H1 (cell line): Measurements from ENCODE around the gene FUT6. TPM values are rescaled to one million over a fixed set of nuclear protein-coding genes. Genes with fewer than 3 reads are reported as not detected.

ENCODE experiments used
- BACH1 ChIP-seq: IDR thresholded peaks from 2 replicates; pipeline ENCODE4 v1.6.1; 2012; ENCODE audit warnings: low read length, improper control_type of control experiment
- CTBP2 ChIP-seq: IDR thresholded peaks from 2 replicates; pipeline ENCODE4 v1.7.0; 2011; ENCODE audit warnings: borderline replicate concordance, mild to moderate bottlenecking, moderate library complexity, mixed read lengths, low read length; ENCODE audit not compliant: insufficient read depth, insufficient read length
- EGR1 ChIP-seq: IDR thresholded peaks from 2 replicates; pipeline ENCODE4 v1.6.1; 2011; ENCODE audit warnings: low read depth, low read length, borderline replicate concordance
- EP300 ChIP-seq, 2 experiments: IDR thresholded peaks; 1 replicate in 1 of 2; 2 replicates in 1 of 2; pipeline ENCODE4 v1.6.1; 2011 to 2012; ENCODE audit warnings: low read depth in 2 of 2, low read length in 2 of 2, mild to moderate bottlenecking in 2 of 2, borderline replicate concordance in 1 of 2, inconsistent platforms in 1 of 2, moderate library complexity in 1 of 2
- EZH2 ChIP-seq: fragments of 200-600 bp; sonication (generic); IDR thresholded peaks from 2 replicates; pipeline ENCODE4 v1.7.1; 2012; ENCODE audit warnings: low read depth, mild to moderate bottlenecking, moderate library complexity, low read length, inconsistent platforms; ENCODE audit not compliant: severe bottlenecking
- KDM4A ChIP-seq: IDR thresholded peaks from one replicate; pipeline ENCODE4 v1.7.1; 2012; ENCODE audit warnings: low read depth, mild to moderate bottlenecking, moderate library complexity, low read length, inconsistent platforms; ENCODE audit not compliant: severe bottlenecking
- NANOG ChIP-seq: IDR thresholded peaks from 2 replicates; pipeline ENCODE4 v1.6.1; 2011; ENCODE audit warnings: low read length, low read depth, mild to moderate bottlenecking, inconsistent platforms; ENCODE audit not compliant: insufficient read depth, poor library complexity, severe bottlenecking
- RBBP5 ChIP-seq: IDR thresholded peaks from 2 replicates; pipeline ENCODE4 v1.7.1; 2012; ENCODE audit warnings: low read depth, mild to moderate bottlenecking, inconsistent platforms, low read length, moderate library complexity, borderline replicate concordance
- RFX5 ChIP-seq: IDR thresholded peaks from 2 replicates; pipeline ENCODE4 v1.6.1; 2011; ENCODE audit warnings: low read depth, low read length, improper control_type of control experiment, borderline replicate concordance
- RXRA ChIP-seq: IDR thresholded peaks from 2 replicates; pipeline ENCODE4 v1.6.1; 2011; ENCODE audit warnings: low read depth, mild to moderate bottlenecking, low read length, moderate library complexity; ENCODE audit not compliant: insufficient read depth
- SIN3A ChIP-seq, 2 experiments: IDR thresholded peaks in 1 of 2; conservative IDR thresholded peaks in 1 of 2; 2 replicates each; pipeline ENCODE4 v1.6.1; 2011 to 2012; ENCODE audit warnings: low read length in 2 of 2, improper control_type of control experiment in 1 of 2, low read depth in 1 of 2, mild to moderate bottlenecking in 1 of 2
- SP1 ChIP-seq: IDR thresholded peaks from 2 replicates; pipeline ENCODE4 v1.6.1; 2011; ENCODE audit warnings: low read depth, low read length
- SP2 ChIP-seq: IDR thresholded peaks from 2 replicates; pipeline ENCODE4 v1.6.1; 2012; ENCODE audit warnings: mild to moderate bottlenecking, low read length, inconsistent platforms
- SRF ChIP-seq: IDR thresholded peaks from 2 replicates; pipeline ENCODE4 v1.6.1; 2011; ENCODE audit warnings: mild to moderate bottlenecking, low read depth, low read length, moderate library complexity
- TAF1 ChIP-seq: IDR thresholded peaks from 2 replicates; pipeline ENCODE4 v1.6.1; 2011; ENCODE audit warnings: mild to moderate bottlenecking, low read depth, low read length
- TAF7 ChIP-seq: optimal IDR thresholded peaks from 2 replicates; pipeline ENCODE3; 2011; ENCODE audit warnings: low read depth, mild to moderate bottlenecking, inconsistent platforms, low read length, moderate library complexity, borderline replicate concordance
- TBP ChIP-seq: IDR thresholded peaks from 2 replicates; pipeline ENCODE4 v1.6.1; 2011; ENCODE audit warnings: low read depth, low read length, improper control_type of control experiment
- TCF12 ChIP-seq: IDR thresholded peaks from 2 replicates; pipeline ENCODE4 v1.6.1; 2011; ENCODE audit warnings: low read depth, mild to moderate bottlenecking, low read length
- ZNF274 ChIP-seq: IDR thresholded peaks from 2 replicates; pipeline ENCODE4 v1.7.0; 2012; ENCODE audit warnings: low read length, borderline replicate concordance; ENCODE audit errors: extremely low read depth
- polyA plus RNA-seq, 7 experiments: library from polyadenylated mRNA; depleted of rRNA in 3 of 7; stranded (reverse) in 5 of 7; unstranded in 2 of 7; fragments of >200 nt in 5 of 7; fragments of 200-250 nt in 2 of 7; gene quantifications; 1 replicate in 5 of 7; 2 replicates in 1 of 7; 4 replicates in 1 of 7; pipeline versions ENCODE4 v1.2.1 to v1.2.3, GENCODE V29; 2011 to 2013; ENCODE audit warnings: missing spikeins in 2 of 7, mixed read lengths in 2 of 7
- total RNA-seq: library from RNA; stranded (reverse); fragmentation: NEBNext Ultra II Directional; extraction: Animal tissue kit (Norgen Biotek cat#: 25700); gene quantifications from 2 replicates; pipeline ENCODE4 v1.2.1, GENCODE V29; 2021
- TF ChIP-seq, protein P1 (sequence below), 3 experiments: IDR thresholded peaks; 1 replicate in 2 of 3; 2 replicates in 1 of 3; pipeline versions ENCODE4 v1.5.1 to v1.6.1; 2011; ENCODE audit warnings: low read length in 3 of 3, mild to moderate bottlenecking in 3 of 3, inconsistent platforms in 2 of 3, low read depth in 1 of 3, moderate library complexity in 1 of 3; ENCODE audit not compliant: insufficient read depth in 1 of 3; ENCODE audit errors: control extremely low read depth in 1 of 3

Gene FUT6
- total and polyA plus RNA-seq, 2 of the 8 experiments (the other 6 are each of a cell fraction or from before 2014, with no cell fraction given): not detected

DNA sequence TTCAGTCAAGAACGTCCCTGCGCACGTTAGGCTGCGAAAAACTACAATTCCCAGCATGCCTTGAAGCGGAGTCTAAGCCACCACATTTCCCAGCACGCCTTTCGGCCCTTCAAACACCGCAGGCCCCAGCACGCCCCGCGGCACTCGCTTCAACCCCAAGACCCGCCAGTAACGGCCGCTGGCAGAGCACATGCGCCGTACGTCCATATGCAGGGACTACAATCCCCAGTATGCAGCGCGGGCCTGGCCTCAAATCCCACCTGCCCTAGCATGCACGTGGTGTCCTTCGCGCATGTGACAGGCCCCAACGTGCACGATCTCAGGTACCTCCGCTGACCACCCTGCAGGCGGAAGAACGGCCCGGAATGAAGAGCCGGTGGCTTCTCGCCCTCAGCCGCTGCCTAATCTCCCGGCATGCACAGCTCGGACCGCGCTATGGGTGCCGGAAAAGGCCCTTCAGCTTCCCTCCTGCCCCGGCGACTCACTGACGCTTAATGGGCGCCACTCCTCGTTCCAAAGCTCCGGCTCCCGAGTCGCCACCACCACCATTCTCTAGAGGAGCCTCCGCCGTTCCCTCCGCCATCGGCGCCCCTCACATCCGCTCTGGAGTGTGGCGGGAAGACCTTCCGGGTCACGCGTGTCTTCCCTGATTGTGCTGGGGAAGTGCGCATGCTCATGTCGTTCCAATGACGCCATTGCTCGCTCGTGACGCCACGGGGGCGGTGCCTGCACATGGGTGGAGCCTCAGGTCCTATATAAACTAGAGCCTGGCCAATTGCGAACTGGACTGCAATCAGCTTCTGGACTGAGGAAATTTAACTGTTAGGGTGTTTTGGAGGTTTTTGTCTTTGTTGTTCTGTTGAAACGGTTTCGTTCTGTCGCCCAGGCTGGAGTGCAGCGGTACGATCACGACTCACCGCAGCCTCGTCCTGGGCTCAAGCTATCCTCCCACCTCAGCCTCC lies 48.7 kb downstream of the FUT6 start, which contains the start of gene DUS3L (continued):
- TF ChIP-seq CTBP2 (no peak), TAF1 (peak; percentile 85), TCF12 (no peak), SP1 (peak; percentile 73; the same call in 1 of the 2 replicates), EP300 (IDR thresholded peaks at IDR 0.05; ENCODE audit: borderline replicate concordance in 1 of 2, low read depth in 2 of 2, low read length in 2 of 2) (no peak), RBBP5 (peak; percentile 87), TAF7 (peak; percentile 15), RXRA (no peak), EGR1 (no peak), ZNF274 (no peak), RFX5 (no peak), TBP (peak; percentile 82), SRF (no peak), KDM4A (peak; percentile 91), SIN3A (conservative IDR thresholded peaks at IDR 0.05 in 1 of 2, IDR thresholded peaks at IDR 0.05 in 1 of 2; ENCODE audit: low read depth in 1 of 2, low read length in 2 of 2) (peak; percentile 90 to 99; a peak in 3 of 4 replicates), NANOG (no peak), EZH2 (no peak), BACH1 (0 out of 2 replicates have a peak, but pooled peaks have one; percentile 19), SP2 (no peak)
- TF ChIP-seq, protein P1, sequence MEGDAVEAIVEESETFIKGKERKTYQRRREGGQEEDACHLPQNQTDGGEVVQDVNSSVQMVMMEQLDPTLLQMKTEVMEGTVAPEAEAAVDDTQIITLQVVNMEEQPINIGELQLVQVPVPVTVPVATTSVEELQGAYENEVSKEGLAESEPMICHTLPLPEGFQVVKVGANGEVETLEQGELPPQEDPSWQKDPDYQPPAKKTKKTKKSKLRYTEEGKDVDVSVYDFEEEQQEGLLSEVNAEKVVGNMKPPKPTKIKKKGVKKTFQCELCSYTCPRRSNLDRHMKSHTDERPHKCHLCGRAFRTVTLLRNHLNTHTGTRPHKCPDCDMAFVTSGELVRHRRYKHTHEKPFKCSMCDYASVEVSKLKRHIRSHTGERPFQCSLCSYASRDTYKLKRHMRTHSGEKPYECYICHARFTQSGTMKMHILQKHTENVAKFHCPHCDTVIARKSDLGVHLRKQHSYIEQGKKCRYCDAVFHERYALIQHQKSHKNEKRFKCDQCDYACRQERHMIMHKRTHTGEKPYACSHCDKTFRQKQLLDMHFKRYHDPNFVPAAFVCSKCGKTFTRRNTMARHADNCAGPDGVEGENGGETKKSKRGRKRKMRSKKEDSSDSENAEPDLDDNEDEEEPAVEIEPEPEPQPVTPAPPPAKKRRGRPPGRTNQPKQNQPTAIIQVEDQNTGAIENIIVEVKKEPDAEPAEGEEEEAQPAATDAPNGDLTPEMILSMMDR (IDR thresholded peaks at IDR 0.05; ENCODE audit: control extremely low read depth in 1 of 3, insufficient read depth in 1 of 3, low read depth in 1 of 3, low read length in 3 of 3): no peak
